Measurements from ENCODE around the gene MPL. TPM values are rescaled to one million over a fixed set of nuclear protein-coding genes. Genes with fewer than 3 reads are reported as not detected.

MPL gene
- under 1 TPM in 1 of 3 donors, not detected in 2; 0.57 TPM for polyA plus RNA-seq

DNA sequence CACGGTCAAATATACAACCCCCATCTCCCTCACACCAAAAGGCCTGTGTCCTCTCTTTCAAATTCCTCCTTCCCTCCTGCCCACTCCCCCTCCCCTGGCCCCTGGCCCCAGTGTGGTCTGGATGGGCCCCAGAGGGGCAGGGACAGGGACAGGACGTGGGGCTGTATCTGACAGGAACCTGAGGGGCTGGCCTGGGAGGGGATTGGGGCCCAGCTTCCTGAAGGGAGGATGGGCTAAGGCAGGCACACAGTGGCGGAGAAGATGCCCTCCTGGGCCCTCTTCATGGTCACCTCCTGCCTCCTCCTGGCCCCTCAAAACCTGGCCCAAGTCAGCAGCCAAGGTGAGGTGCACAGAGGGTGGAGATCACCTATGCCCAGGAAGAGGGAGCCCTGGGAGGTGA lies at the start of gene MPL:
MPL (plus strand) TSS at position 231 of the 400 bp plus-strand sequence; CDS start at position 262, 31 bp downstream.
- H3K4me3 Mint-ChIP-seq = no peak within 1 kb of the TSS
- H3K27me3 Mint-ChIP-seq (ENCODE audit: low read depth in 3 of 3) = peaks cover 2 to 3% (median 3%) of the 10 kb centered on the region in 3 donors
- H3K9me3 Mint-ChIP-seq = no peaks in the 10 kb centered on the region
- H3K36me3 Mint-ChIP-seq = no peaks in the 10 kb centered on the region
- no peaks in the 10 kb centered on the region for H3K4me1 Mint-ChIP-seq
- no peak for DNase-seq
- H3K27ac Mint-ChIP-seq = no peak within 1 kb of the TSS

GRCh38 chr1:43288058-43288784 lies 49.4 kb upstream of the MPL start:
- Mint-ChIP-seq H3K4me3 (no peak overlapping the region), H3K36me3 (no peaks in the 10 kb centered on the region), H3K9me3 (no peaks in the 10 kb centered on the region), H3K27me3 (ENCODE audit: low read depth in 3 of 3) (no peaks in the 10 kb centered on the region), H3K4me1 (peaks cover 0 to 1% of the 10 kb centered on the region in 2 donors), H3K27ac (no peak overlapping the region)
- no peak for DNase-seq

GRCh38 chr1:43288785-43289706 lies 48.6 kb upstream of the MPL start:
- Mint-ChIP-seq H3K4me1 (peaks cover 0 to 1% of the 10 kb centered on the region in 2 donors), H3K27me3 (ENCODE audit: low read depth in 3 of 3) (no peaks in the 10 kb centered on the region), H3K9me3 (no peaks in the 10 kb centered on the region), H3K36me3 (no peaks in the 10 kb centered on the region), H3K4me3 (no peak overlapping the region), H3K27ac (no peak overlapping the region)
- DNase-seq = no peak

GRCh38 chr1:43292216-43292615 lies 45.4 kb upstream of the MPL start:
- Mint-ChIP-seq H3K36me3 (no peaks in the 10 kb centered on the region), H3K27ac (no peak overlapping the region), H3K9me3 (no peaks in the 10 kb centered on the region), H3K27me3 (ENCODE audit: low read depth in 3 of 3) (peaks cover 0 to 4% (median 0%) of the 10 kb centered on the region in 3 donors), H3K4me1 (peaks cover 5 to 7% of the 10 kb centered on the region in 2 donors), H3K4me3 (no peak overlapping the region)
- DNase-seq = no peak

GRCh38 chr1:43292679-43293078 lies 44.9 kb upstream of the MPL start:
- no peaks in the 10 kb centered on the region for H3K9me3 Mint-ChIP-seq
- peaks cover 0 to 4% (median 0%) of the 10 kb centered on the region in 3 donors for H3K27me3 Mint-ChIP-seq (ENCODE audit: low read depth in 3 of 3)
- no peak for DNase-seq
- H3K27ac Mint-ChIP-seq = no peak overlapping the region
- peaks cover 5 to 7% of the 10 kb centered on the region in 2 donors for H3K4me1 Mint-ChIP-seq
- H3K4me3 Mint-ChIP-seq = no peak overlapping the region
- H3K36me3 Mint-ChIP-seq = no peaks in the 10 kb centered on the region

DNA sequence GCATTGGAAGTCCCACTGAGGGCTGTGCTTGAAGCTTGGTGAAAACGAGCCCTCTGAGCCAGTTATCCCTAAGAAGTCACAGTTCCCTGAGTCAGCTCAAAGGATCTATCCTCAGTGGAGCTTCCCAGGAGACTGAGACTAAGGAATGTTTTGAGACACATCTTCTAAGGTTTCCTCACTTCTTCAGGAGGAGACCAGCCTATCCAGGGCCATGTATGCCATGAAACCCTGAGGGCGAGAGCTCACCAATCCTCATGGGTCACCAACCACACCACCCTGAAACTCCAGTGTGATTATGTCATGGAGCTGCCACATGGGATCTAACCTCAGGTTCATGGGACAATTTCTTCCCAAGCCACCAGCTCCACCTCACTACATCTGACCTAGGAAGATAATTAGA lies 44.4 kb upstream of the MPL start:
- no peak overlapping the region for H3K27ac Mint-ChIP-seq
- H3K4me1 Mint-ChIP-seq = peaks cover 5 to 7% of the 10 kb centered on the region in 2 donors
- peaks cover 0 to 4% (median 0%) of the 10 kb centered on the region in 3 donors for H3K27me3 Mint-ChIP-seq (ENCODE audit: low read depth in 3 of 3)
- no peak overlapping the region for H3K4me3 Mint-ChIP-seq
- H3K36me3 Mint-ChIP-seq = no peaks in the 10 kb centered on the region
- no peaks in the 10 kb centered on the region for H3K9me3 Mint-ChIP-seq
- no peak for DNase-seq

GRCh38 chr1:43293896-43294760 lies 43.5 kb upstream of the MPL start:
- Mint-ChIP-seq H3K4me3 (no peak overlapping the region), H3K4me1 (peaks cover 5 to 7% of the 10 kb centered on the region in 2 donors), H3K36me3 (no peaks in the 10 kb centered on the region), H3K27ac (no peak overlapping the region), H3K27me3 (ENCODE audit: low read depth in 3 of 3) (peaks cover 0 to 4% (median 0%) of the 10 kb centered on the region in 3 donors), H3K9me3 (no peaks in the 10 kb centered on the region)
- no peak for DNase-seq

- H3K36me3 Mint-ChIP-seq = no peaks in the 10 kb centered on the region
- DNase-seq = no peak
- H3K4me3 Mint-ChIP-seq = no peak overlapping the region
- H3K9me3 Mint-ChIP-seq = no peaks in the 10 kb centered on the region
- H3K27me3 Mint-ChIP-seq (ENCODE audit: low read depth in 3 of 3) = peaks cover 0 to 4% (median 0%) of the 10 kb centered on the region in 3 donors
- no peak overlapping the region for H3K27ac Mint-ChIP-seq
- peaks cover 5 to 7% of the 10 kb centered on the region in 2 donors for H3K4me1 Mint-ChIP-seq
Observed at GRCh38 chr1:43294761-43295160, 42.9 kb upstream of the MPL start.

GRCh38 chr1:43296207-43296606 lies 41.4 kb upstream of the MPL start:
- Mint-ChIP-seq H3K27me3 (ENCODE audit: low read depth in 3 of 3) (peaks cover 0 to 4% (median 0%) of the 10 kb centered on the region in 3 donors), H3K9me3 (no peaks in the 10 kb centered on the region), H3K36me3 (no peaks in the 10 kb centered on the region), H3K4me1 (peaks cover 11 to 12% of the 10 kb centered on the region in 2 donors), H3K4me3 (no peak overlapping the region), H3K27ac (no peak overlapping the region)
- no peak for DNase-seq

DNA sequence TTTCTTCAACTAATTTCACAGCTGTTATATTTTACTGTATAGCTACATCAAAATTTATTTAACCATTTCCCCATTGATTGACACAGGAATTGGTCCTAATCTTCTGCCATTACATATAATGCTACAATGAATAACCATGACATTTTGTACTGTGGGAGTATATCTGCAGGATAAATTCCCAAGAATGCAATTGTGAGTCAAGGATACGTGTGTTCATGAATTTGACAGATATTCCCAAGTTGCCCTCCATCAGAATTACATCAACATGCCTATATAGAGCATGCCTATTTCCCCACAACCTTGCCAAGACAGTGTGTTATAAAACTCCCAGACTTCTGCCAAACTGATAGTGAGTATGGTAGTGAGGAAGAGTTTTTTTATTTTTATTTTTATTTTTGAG lies 39.6 kb upstream of the MPL start:
- Mint-ChIP-seq H3K27ac (no peak overlapping the region), H3K27me3 (ENCODE audit: low read depth in 3 of 3) (peaks cover 2 to 5% (median 4%) of the 10 kb centered on the region in 3 donors), H3K4me1 (peaks cover 13% of the 10 kb centered on the region in 2 donors), H3K4me3 (no peak overlapping the region), H3K9me3 (no peaks in the 10 kb centered on the region), H3K36me3 (no peaks in the 10 kb centered on the region)
- DNase-seq = no peak

DNA sequence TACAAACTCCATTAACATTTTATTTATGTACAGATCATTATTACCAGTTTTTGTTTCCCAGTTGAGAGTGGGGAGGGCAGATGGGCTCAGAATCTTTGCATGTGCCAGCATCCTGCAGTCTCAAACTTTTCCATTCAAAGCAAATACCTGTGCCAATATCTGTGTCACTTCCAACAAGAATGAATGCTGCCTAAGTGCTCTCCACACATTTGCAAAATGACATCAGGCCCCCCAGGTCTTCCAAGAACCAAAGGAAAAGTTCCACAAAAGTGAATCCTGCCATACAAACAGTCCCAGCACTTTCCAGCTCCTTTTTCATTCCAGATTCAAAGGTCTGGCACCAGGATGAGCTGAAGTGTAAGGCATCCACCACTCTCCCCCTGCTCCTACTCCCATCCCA lies 38.5 kb upstream of the MPL start:
- Mint-ChIP-seq H3K27ac (no peak overlapping the region), H3K9me3 (no peaks in the 10 kb centered on the region), H3K4me1 (peaks cover 13% of the 10 kb centered on the region in 2 donors), H3K27me3 (ENCODE audit: low read depth in 3 of 3) (peaks cover 2 to 5% (median 4%) of the 10 kb centered on the region in 3 donors), H3K4me3 (no peak overlapping the region), H3K36me3 (no peaks in the 10 kb centered on the region)
- no peak for DNase-seq

GRCh38 chr1:43300378-43301094 lies 37.1 kb upstream of the MPL start, which contains the start of gene TIE1:
Gene TIE1 (plus strand): TSS chr1:43300982. CDS start chr1:43301072, 90 bp downstream.
- Mint-ChIP-seq H3K4me1 (peaks cover 11% of the 10 kb centered on the region in 2 donors), H3K27me3 (ENCODE audit: low read depth in 3 of 3) (peaks cover 2 to 4% (median 2%) of the 10 kb centered on the region in 3 donors), H3K4me3 (peak within 1 kb of the TSS; percentile 56 to 80 (median 72)), H3K27ac (peak within 1 kb of the TSS in 5 of 6 donors; percentile 41 to 78 (median 51)), H3K9me3 (no peaks in the 10 kb centered on the region), H3K36me3 (no peaks in the 10 kb centered on the region)
- peak in 1 of 3 donors; percentile 4 for DNase-seq

- no peak for DNase-seq
- Mint-ChIP-seq H3K27ac (no peak overlapping the region), H3K9me3 (no peaks in the 10 kb centered on the region), H3K36me3 (no peaks in the 10 kb centered on the region), H3K27me3 (ENCODE audit: low read depth in 3 of 3) (peaks cover 2 to 13% (median 2%) of the 10 kb centered on the region in 3 donors), H3K4me3 (peak overlapping the region in 1 of 5 donors; percentile 22), H3K4me1 (peaks cover 7 to 8% of the 10 kb centered on the region in 2 donors)
Observed at GRCh38 chr1:43302201-43302600, 35.4 kb upstream of the MPL start.

Data from immature natural killer cell (primary cell).